K562 (cell line): Measurements from ENCODE around the gene N4BP3. TPM values are rescaled to one million over a fixed set of nuclear protein-coding genes. Genes with fewer than 3 reads are reported as not detected.
A peak's percentile ranks its signal among the peaks of the same experiment; 100 is the strongest.

Experiments used
- ATAC-seq: fragments of 200-7000 bp; cut with Tn5 transposase; 3 replicates; pipeline ENCODE4 v1.9.1; 2020; ENCODE audit warnings: moderate library complexity
- BruUV-seq: library from RNA; stranded (reverse); fragments of 400-500 nt; replicated peaks from 2 replicates; lab custom pipeline; 2021; lab: Mats Ljungman, UMichigan
- CTCF ChIA-PET: fragments of 300-600 bp; formaldehyde crosslinking; extraction: SDS; loops from one replicate; lab custom pipeline; 2021; ENCODE audit warnings: low intra/inter-chr PET ratio; lab: Yijun Ruan, JAX
- POLR2A ChIA-PET: fragments of 300-600, 350-650 bp; sonication (Branson Sonifier 250); formaldehyde crosslinking; extraction: SDS; loops from one replicate; lab custom pipeline; 2021; ENCODE audit warnings: antibody characterized with exemption, inconsistent platforms; lab: Yijun Ruan, JAX
- DNase-seq, 4 experiments: peaks; one replicate each; pipeline versions ENCODE4 v3.0.0 to v3.0.0-alpha.2; 2011 to 2018; ENCODE audit warnings: low spot score in 3 of 4, mixed read lengths in 3 of 4; ENCODE audit errors: extremely low read depth in 1 of 4
- FAIRE-seq: peaks from 2 replicates; lab custom pipeline; 2011; peaks lifted over from hg19 to GRCh38; lab: Jason Lieb, UNC
- H2AFZ ChIP-seq: 2 replicates; pipeline ENCODE4 v1.6.0; 2011; ENCODE audit warnings: low read depth, low read length, control low read depth, inconsistent platforms
- H3K27ac ChIP-seq: fragments of 200-600 bp; 3 replicates; pipeline ENCODE4 v1.8.0; 2011; ENCODE audit warnings: low read depth, mild to moderate bottlenecking, control low read depth, inconsistent platforms, low read length, moderate library complexity, mixed read lengths; ENCODE audit errors: extremely low read depth
- H3K27me3 ChIP-seq, 2 experiments: fragments of 300-600 bp in 1 of 2; 2 replicates in 1 of 2; 3 replicates in 1 of 2; pipeline versions ENCODE4 v1.6.0 to v1.8.0; 2011; ENCODE audit warnings: inconsistent platforms in 2 of 2, low read length in 2 of 2, mild to moderate bottlenecking in 1 of 2, mixed read lengths in 1 of 2, moderate library complexity in 1 of 2; ENCODE audit not compliant: control insufficient read depth in 2 of 2, insufficient read depth in 2 of 2
- H3K36me3 ChIP-seq: fragments of 300-600 bp; 3 replicates; pipeline ENCODE4 v1.8.0; 2011; ENCODE audit warnings: mild to moderate bottlenecking, low read length, inconsistent platforms; ENCODE audit not compliant: control insufficient read depth, insufficient read depth
- H3K4me1 ChIP-seq, 2 experiments: fragments of 200-600 bp in 1 of 2; replicated peaks in 1 of 2; 2 replicates in 1 of 2; 3 replicates in 1 of 2; pipeline versions ENCODE4 v1.5.1 to v1.8.0; 2011; ENCODE audit warnings: inconsistent platforms in 2 of 2, low read length in 2 of 2, mild to moderate bottlenecking in 1 of 2, mixed read lengths in 1 of 2, moderate library complexity in 1 of 2; ENCODE audit not compliant: control insufficient read depth in 2 of 2, insufficient read depth in 2 of 2
- H3K4me2 ChIP-seq: 2 replicates; pipeline ENCODE4 v1.6.1; 2011; ENCODE audit warnings: low read length, control low read depth, inconsistent platforms, mixed read lengths; ENCODE audit not compliant: insufficient read depth
- H3K4me3 ChIP-seq: fragments of 200-600 bp; sonication (generic), shearing (Covaris generic); 2 replicates; pipeline ENCODE4 v1.5.1; 2016; ENCODE audit warnings: control low read depth, inconsistent platforms
- H3K79me2 ChIP-seq: fragments of 200-600 bp; 3 replicates; pipeline ENCODE4 v1.8.0; 2011; ENCODE audit warnings: low read length, inconsistent platforms; ENCODE audit not compliant: control insufficient read depth, insufficient read depth
- H3K9ac ChIP-seq, 2 experiments: 2 replicates each; pipeline versions ENCODE4 v1.6.0 to v1.6.1; 2011; ENCODE audit warnings: low read depth in 2 of 2, low read length in 2 of 2, control low read depth in 1 of 2, inconsistent platforms in 1 of 2, mild to moderate bottlenecking in 1 of 2, mixed read lengths in 1 of 2; ENCODE audit not compliant: insufficient read depth in 1 of 2
- H3K9me1 ChIP-seq: one replicate; pipeline ENCODE4 v1.6.0; 2011; ENCODE audit warnings: inconsistent platforms, mild to moderate bottlenecking, low read length, moderate library complexity; ENCODE audit not compliant: control insufficient read depth, insufficient read depth
- H3K9me3 ChIP-seq: replicated peaks from 2 replicates; pipeline ENCODE4 v1.5.1; 2011; ENCODE audit warnings: low read depth, low read length, inconsistent platforms; ENCODE audit not compliant: control insufficient read depth, insufficient read depth
- H4K20me1 ChIP-seq: replicated peaks from 2 replicates; pipeline ENCODE4 v1.6.1; 2011; ENCODE audit warnings: low read length, inconsistent platforms, mixed read lengths; ENCODE audit not compliant: control insufficient read depth, insufficient read depth
- ARID2 ChIP-seq: fragments of 450-650 bp; IDR thresholded peaks from 2 replicates; pipeline ENCODE4 v1.6.1; 2017; ENCODE audit warnings: antibody characterized with exemption, mild to moderate bottlenecking
- ZC3H11A ChIP-seq: IDR thresholded peaks from 2 replicates; pipeline ENCODE4 v1.6.1; 2012; ENCODE audit warnings: low read depth, low read length, improper control_type of control experiment
- WGBS: fragments of 100-300 bp; shearing (Covaris generic); methylation state at CpG from one replicate; pipeline ENCODE4 v1.1.6; 2016; ENCODE audit warnings: low coverage, mixed read lengths; ENCODE audit not compliant: insufficient coverage; ENCODE audit errors: missing lambda C conversion rate; 5-methylcytosine and 5-hydroxymethylcytosine counted together
- in situ Hi-C: fragments of 300-500 bp; cut with MboI; formaldehyde crosslinking; loops from 4 replicates; pipeline ENCODE4 v1.15.0; 2018; ENCODE audit warnings: inconsistent platforms, mixed read lengths
- intact Hi-C: fragments of 100-400 bp; cut with micrococcal nuclease; formaldehyde crosslinking; loops from 2 replicates; pipeline ENCODE4 v1.14.2; 2022
- polyA plus RNA-seq, 8 experiments: library from polyadenylated mRNA; depleted of rRNA in 4 of 8; stranded (reverse) in 5 of 8; unstranded in 3 of 8; fragments of >200 nt; fragmentation: Nextera tagmentation in 2 of 8; fragmentation: Illumina TruSeq in 1 of 8; extraction: Ambion mirVana in 2 of 8; extraction: Trizol in 1 of 8; gene quantifications; 2 replicates each; pipeline versions ENCODE4 v1.2.1 to v1.2.3, GENCODE V29; 2011 to 2014; ENCODE audit warnings: inconsistent platforms in 1 of 8, missing spikeins in 1 of 8
- total RNA-seq, 7 experiments: library from RNA; depleted of rRNA in 6 of 7; stranded (reverse); fragments of >200 nt in 6 of 7; fragmentation: Illumina TruSeq in 2 of 7; extraction: Trizol in 2 of 7; gene quantifications; 2 replicates each; pipeline versions ENCODE4 v1.2.1 to v1.2.3, GENCODE V29; 2011 to 2021; ENCODE audit warnings: low replicate concordance in 1 of 7
- TF ChIP-seq, protein P1 (sequence below): fragments of 250-450 bp; sonication (Bioruptor Pico); IDR thresholded peaks from 2 replicates; pipeline ENCODE4 v1.5.0; 2021
- TF ChIP-seq, protein P2 (sequence below), 3 experiments: fragments of 200-800 bp in 1 of 3; fragments of 250-450 bp in 1 of 3; fragments of 450-650 bp in 1 of 3; sonication (Bioruptor Pico) in 1 of 3; sonication (Bioruptor generic) in 1 of 3; formaldehyde crosslinking in 1 of 3; IDR thresholded peaks; 2 replicates each; pipeline versions ENCODE4 v1.6.1 to v1.8.0; 2016 to 2022; ENCODE audit warnings: mild to moderate bottlenecking in 2 of 3, missing genetic modification characterization in 2 of 3, missing compliant biosample characterization in 1 of 3, moderate library complexity in 1 of 3

The N4BP3 gene
- total and polyA plus RNA-seq, 9 of the 15 experiments (the other 6 are each of a cell fraction or from before 2014, with no cell fraction given) = 0.06 to 7.0 (median 2.4) TPM

DNA sequence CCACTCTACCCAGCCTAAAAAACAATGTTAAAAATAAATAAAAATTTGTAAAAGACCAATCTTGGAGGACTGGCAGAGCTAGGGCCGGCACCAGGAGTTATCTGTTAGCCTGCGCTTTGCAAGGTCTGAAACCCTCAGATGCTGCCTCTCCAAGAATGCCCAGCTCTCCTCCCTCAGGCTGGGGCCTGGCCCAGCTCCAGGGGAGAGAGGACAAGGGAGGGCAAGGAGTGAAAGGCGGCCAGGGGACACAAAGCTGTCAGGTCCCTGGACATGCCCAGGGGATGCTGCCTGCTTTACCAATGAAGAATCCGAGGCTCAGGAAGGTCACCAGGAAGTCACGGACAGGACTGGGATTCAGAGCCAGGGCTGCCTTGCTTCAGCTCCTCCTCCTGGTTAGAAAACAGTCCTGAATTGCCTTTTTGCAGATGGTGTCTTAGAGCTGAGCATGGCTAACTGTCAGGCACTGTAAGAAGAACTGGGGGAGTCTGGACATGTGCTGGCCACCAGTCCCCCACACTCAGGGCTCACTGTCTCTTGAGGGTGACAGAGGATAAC, 5.5 kb upstream of the N4BP3 start:
- FAIRE-seq (no peak), DNase-seq (no peak)
- Histone ChIP-seq H3K27ac (no peak overlapping the region), H3K4me3 (no peak overlapping the region), H3K36me3 (no peaks in the 10 kb centered on the region), H2AFZ (no peak overlapping the region), H3K4me2 (no peak overlapping the region), H3K9ac (peak overlapping the region in 1 of 2 experiments; percentile 65; a peak in 1 of 4 replicates), H3K9me3 (no peaks in the 10 kb centered on the region), H3K27me3 (no peaks in the 10 kb centered on the region)
- no TSS peak for BruUV-seq
- POLR2A ChIA-PET = interaction anchor here (0.6 to 1.2 kb wide), 3 partner anchors 8 to 508 kb away, joined by 3 read pairs; partner anchors contain the start of gene B4GALT7
- WGBS = 35% methylated on average over 5 of the region's 5 CpGs
- TF ChIP-seq ARID2 = no peak
- TF ChIP-seq, protein P1, sequence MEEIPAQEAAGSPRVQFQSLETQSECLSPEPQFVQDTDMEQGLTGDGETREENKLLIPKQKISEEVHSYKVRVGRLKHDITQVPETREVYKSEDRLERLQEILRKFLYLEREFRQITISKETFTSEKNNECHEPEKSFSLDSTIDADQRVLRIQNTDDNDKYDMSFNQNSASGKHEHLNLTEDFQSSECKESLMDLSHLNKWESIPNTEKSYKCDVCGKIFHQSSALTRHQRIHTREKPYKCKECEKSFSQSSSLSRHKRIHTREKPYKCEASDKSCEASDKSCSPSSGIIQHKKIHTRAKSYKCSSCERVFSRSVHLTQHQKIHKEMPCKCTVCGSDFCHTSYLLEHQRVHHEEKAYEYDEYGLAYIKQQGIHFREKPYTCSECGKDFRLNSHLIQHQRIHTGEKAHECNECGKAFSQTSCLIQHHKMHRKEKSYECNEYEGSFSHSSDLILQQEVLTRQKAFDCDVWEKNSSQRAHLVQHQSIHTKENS = no peak
- TF ChIP-seq, all 486 proteins: peak for 0
- ATAC-seq = no peak
- Histone ChIP-seq H3K9me1 (no peaks in the 10 kb centered on the region), H4K20me1 (no peaks in the 10 kb centered on the region), H3K4me1 (peaks cover 2 to 8% of the 10 kb centered on the region in 2 experiments; a peak in 2 of 5 replicates), H3K79me2 (no peaks in the 10 kb centered on the region)
- in situ Hi-C loops = no loop called here
- CTCF ChIA-PET = no interaction called here
- intact Hi-C loops = no loop called here

DNA sequence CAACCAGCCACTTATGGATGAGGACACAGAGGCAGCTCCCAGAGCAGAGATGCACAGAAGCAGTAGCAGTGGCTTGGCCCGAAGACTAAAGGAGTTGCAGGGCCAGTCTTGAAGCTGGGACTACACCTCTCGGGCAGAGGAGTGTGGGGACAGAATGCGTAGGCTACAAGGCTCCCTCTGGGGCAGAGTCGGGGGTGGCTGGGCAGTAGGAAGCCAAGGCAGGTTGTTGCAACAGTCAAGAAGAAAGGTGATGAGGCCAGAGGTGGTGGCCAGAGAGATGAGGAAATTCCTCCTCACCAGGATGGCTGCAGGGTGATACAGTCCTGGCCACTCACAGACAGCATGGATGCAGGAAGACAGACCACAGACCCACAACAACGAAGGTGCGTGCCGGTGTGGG, 4.9 kb upstream of the N4BP3 start:
- H3K9ac ChIP-seq = no peak overlapping the region
- H3K36me3 ChIP-seq = no peaks in the 10 kb centered on the region
- FAIRE-seq = no peak
- H4K20me1 ChIP-seq = no peaks in the 10 kb centered on the region
- H3K9me3 ChIP-seq = no peaks in the 10 kb centered on the region
- no peak for DNase-seq
- no peak overlapping the region for H2AFZ ChIP-seq
- no peak overlapping the region for H3K27ac ChIP-seq
- H3K27me3 ChIP-seq = no peaks in the 10 kb centered on the region
- no TSS peak for BruUV-seq
- no peaks in the 10 kb centered on the region for H3K79me2 ChIP-seq
- WGBS = 37% methylated on average over 7 of the region's 7 CpGs
- H3K4me1 ChIP-seq = peaks cover 4 to 14% of the 10 kb centered on the region in 2 experiments; a peak in 2 of 5 replicates
- POLR2A ChIA-PET = interaction anchor here (1.2 kb wide), 1 partner anchor 8 kb away, joined by 3 read pairs; no protein-coding TSS in a partner anchor
- intact Hi-C loops = no loop called here
- TF ChIP-seq ZC3H11A = no peak
- TF ChIP-seq, protein P2, sequence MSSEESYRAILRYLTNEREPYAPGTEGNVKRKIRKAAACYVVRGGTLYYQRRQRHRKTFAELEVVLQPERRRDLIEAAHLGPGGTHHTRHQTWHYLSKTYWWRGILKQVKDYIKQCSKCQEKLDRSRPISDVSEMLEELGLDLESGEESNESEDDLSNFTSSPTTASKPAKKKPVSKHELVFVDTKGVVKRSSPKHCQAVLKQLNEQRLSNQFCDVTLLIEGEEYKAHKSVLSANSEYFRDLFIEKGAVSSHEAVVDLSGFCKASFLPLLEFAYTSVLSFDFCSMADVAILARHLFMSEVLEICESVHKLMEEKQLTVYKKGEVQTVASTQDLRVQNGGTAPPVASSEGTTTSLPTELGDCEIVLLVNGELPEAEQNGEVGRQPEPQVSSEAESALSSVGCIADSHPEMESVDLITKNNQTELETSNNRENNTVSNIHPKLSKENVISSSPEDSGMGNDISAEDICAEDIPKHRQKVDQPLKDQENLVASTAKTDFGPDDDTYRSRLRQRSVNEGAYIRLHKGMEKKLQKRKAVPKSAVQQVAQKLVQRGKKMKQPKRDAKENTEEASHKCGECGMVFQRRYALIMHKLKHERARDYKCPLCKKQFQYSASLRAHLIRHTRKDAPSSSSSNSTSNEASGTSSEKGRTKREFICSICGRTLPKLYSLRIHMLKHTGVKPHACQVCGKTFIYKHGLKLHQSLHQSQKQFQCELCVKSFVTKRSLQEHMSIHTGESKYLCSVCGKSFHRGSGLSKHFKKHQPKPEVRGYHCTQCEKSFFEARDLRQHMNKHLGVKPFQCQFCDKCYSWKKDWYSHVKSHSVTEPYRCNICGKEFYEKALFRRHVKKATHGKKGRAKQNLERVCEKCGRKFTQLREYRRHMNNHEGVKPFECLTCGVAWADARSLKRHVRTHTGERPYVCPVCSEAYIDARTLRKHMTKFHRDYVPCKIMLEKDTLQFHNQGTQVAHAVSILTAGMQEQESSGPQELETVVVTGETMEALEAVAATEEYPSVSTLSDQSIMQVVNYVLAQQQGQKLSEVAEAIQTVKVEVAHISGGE (CRISPR knock-in tag; IDR thresholded peaks at IDR 0.05) = no peak
- H3K4me2 ChIP-seq = no peak overlapping the region
- H3K4me3 ChIP-seq = no peak overlapping the region
- CTCF ChIA-PET = no interaction called here
- no peak for ATAC-seq
- in situ Hi-C loops = no loop called here
- no peaks in the 10 kb centered on the region for H3K9me1 ChIP-seq
